HCT116 (cell line): Measurements from ENCODE around the gene TBXAS1. TPM values are rescaled to one million over a fixed set of nuclear protein-coding genes. Genes with fewer than 3 reads are reported as not detected.

Source experiments
- ATAC-seq: fragments of 200-7000 bp; cut with Tn5 transposase; 2 replicates; pipeline ENCODE4 v1.9.1; 2020; ENCODE audit warnings: mild to moderate bottlenecking, moderate library complexity
- BruUV-seq: library from RNA; stranded (reverse); fragments of 400-500 nt; replicated peaks from 2 replicates; lab custom pipeline; 2021; lab: Mats Ljungman, UMichigan
- CTCF ChIA-PET: fragments of 300-600 bp; sonication (Branson Sonifier 250); formaldehyde crosslinking; loops from one replicate; lab custom pipeline; 2021; ENCODE audit warnings: antibody characterized with exemption; lab: Charles Lee
- POLR2A ChIA-PET: fragments of 300-600, 350-600 bp; sonication (Branson Sonifier 250); formaldehyde crosslinking; loops from one replicate; lab custom pipeline; 2021; ENCODE audit warnings: antibody characterized with exemption; lab: Charles Lee
- RAD21 ChIA-PET, 2 experiments: fragments of 300-600 bp; sonication (Branson Sonifier 250); formaldehyde crosslinking; loops; one replicate each; lab custom pipeline; 2023; ENCODE audit warnings: low total read pairs in 2 of 2; ENCODE audit not compliant: uncharacterized antibody in 2 of 2, unreplicated experiment in 2 of 2, low non-redundant PET in 1 of 2; lab: Charles Lee
- DNase-seq: peaks from one replicate; pipeline ENCODE4 v3.0.0-alpha.2; 2010; ENCODE audit warnings: low read depth, low spot score
- H2AFZ ChIP-seq: fragments of 200-600 bp; shearing (Covaris generic), sonication (generic); 2 replicates; pipeline ENCODE4 v1.6.1; 2017; ENCODE audit warnings: low read depth, mixed run types, mixed read lengths, antibody characterized with exemption, low read length; ENCODE audit not compliant: poor library complexity, severe bottlenecking
- H3K27ac ChIP-seq: 2 replicates; pipeline ENCODE4 v1.5.1; 2012; ENCODE audit warnings: low read depth, low read length
- H3K27me3 ChIP-seq: fragments of 200-600 bp; sonication (generic); 2 replicates; pipeline ENCODE4 v1.6.1; 2016; ENCODE audit warnings: mixed run types, low read length, mixed read lengths; ENCODE audit not compliant: insufficient read depth
- H3K36me3 ChIP-seq, 2 experiments: fragments of 200-500 bp in 1 of 2; fragments of 200-600 bp in 1 of 2; sonication (Bioruptor generic) in 1 of 2; sonication (generic) in 1 of 2; 2 replicates each; pipeline versions ENCODE4 v1.5.1 to v1.6.1; 2014 to 2016; ENCODE audit warnings: low read length in 2 of 2, inconsistent platforms in 1 of 2, mixed read lengths in 1 of 2, mixed run types in 1 of 2; ENCODE audit not compliant: insufficient read depth in 2 of 2, control insufficient read depth in 1 of 2
- H3K4me1 ChIP-seq, 2 experiments: fragments of 200-600 bp in 1 of 2; sonication (generic) in 1 of 2; 2 replicates each; pipeline versions ENCODE4 v1.5.1 to v1.6.1; 2012 to 2017; ENCODE audit warnings: low read length in 2 of 2, inconsistent platforms in 1 of 2, mild to moderate bottlenecking in 1 of 2, mixed read lengths in 1 of 2, mixed run types in 1 of 2, moderate library complexity in 1 of 2; ENCODE audit not compliant: insufficient read depth in 2 of 2, control insufficient read depth in 1 of 2
- H3K4me2 ChIP-seq: fragments of 200-600 bp; sonication (generic); 2 replicates; pipeline ENCODE4 v1.6.1; 2017; ENCODE audit warnings: mixed run types, low read length, mixed read lengths
- H3K4me3 ChIP-seq, 2 experiments: fragments of 200-600 bp in 1 of 2; sonication (generic) in 1 of 2; replicated peaks in 1 of 2; 2 replicates each; pipeline ENCODE4 v1.5.1; 2011 to 2016; ENCODE audit warnings: low read length in 2 of 2, control low read depth in 1 of 2, low read depth in 1 of 2, mild to moderate bottlenecking in 1 of 2, mixed read lengths in 1 of 2, mixed run types in 1 of 2
- H3K79me2 ChIP-seq: fragments of 200-600 bp; sonication (generic); 2 replicates; pipeline ENCODE4 v1.6.1; 2017; ENCODE audit warnings: mild to moderate bottlenecking, mixed run types, low read length, moderate library complexity, mixed read lengths; ENCODE audit not compliant: insufficient read depth
- H3K9ac ChIP-seq: fragments of 200-600 bp; sonication (generic); 2 replicates; pipeline ENCODE4 v1.6.1; 2016; ENCODE audit warnings: low read length, mixed read lengths
- H3K9me2 ChIP-seq: fragments of 200-600 bp; sonication (generic), shearing (Covaris generic); 2 replicates; pipeline ENCODE4 v1.6.1; 2017; ENCODE audit warnings: mixed run types, mild to moderate bottlenecking, moderate library complexity; ENCODE audit not compliant: insufficient read depth
- H3K9me3 ChIP-seq, 2 experiments: fragments of 200-500 bp in 1 of 2; fragments of 200-600 bp in 1 of 2; sonication (Bioruptor generic) in 1 of 2; sonication (generic) in 1 of 2; 2 replicates each; pipeline ENCODE4 v1.6.1; 2014 to 2017; ENCODE audit warnings: low read length in 2 of 2, mixed read lengths in 2 of 2, inconsistent platforms in 1 of 2, low read depth in 1 of 2, mild to moderate bottlenecking in 1 of 2, mixed run types in 1 of 2, moderate library complexity in 1 of 2; ENCODE audit not compliant: control insufficient read depth in 1 of 2, insufficient read depth in 1 of 2
- H4K20me1 ChIP-seq: fragments of 200-600 bp; sonication (generic), shearing (Covaris generic); 2 replicates; pipeline ENCODE4 v1.6.1; 2017; ENCODE audit warnings: mixed run types, mild to moderate bottlenecking, moderate library complexity; ENCODE audit not compliant: insufficient read depth
- ATF3 ChIP-seq: IDR thresholded peaks from 2 replicates; pipeline ENCODE4 v1.6.1; 2012
- CBX3 ChIP-seq: IDR thresholded peaks from 2 replicates; pipeline ENCODE4 v1.6.1; 2012; ENCODE audit warnings: low read depth
- CEBPB ChIP-seq: IDR thresholded peaks from 2 replicates; pipeline ENCODE4 v1.6.1; 2012; ENCODE audit warnings: low read depth
- EGR1 ChIP-seq: IDR thresholded peaks from 2 replicates; pipeline ENCODE4 v1.6.1; 2012; ENCODE audit warnings: low read depth
- ELF1 ChIP-seq: IDR thresholded peaks from 2 replicates; pipeline ENCODE4 v1.6.1; 2012; ENCODE audit warnings: low read depth, borderline replicate concordance
- EZH2 ChIP-seq: fragments of 200-600 bp; sonication (generic); IDR thresholded peaks from 2 replicates; pipeline ENCODE4 v1.6.1; 2017; ENCODE audit warnings: antibody characterized with exemption, mixed run types
- EZH2phosphoT487 ChIP-seq: fragments of 200-600 bp; IDR thresholded peaks from 2 replicates; pipeline ENCODE4 v1.6.1; 2018; ENCODE audit warnings: antibody characterized with exemption, borderline replicate concordance
- JUND ChIP-seq: IDR thresholded peaks from 2 replicates; pipeline ENCODE4 v1.6.1; 2012
- POLR2A ChIP-seq: IDR thresholded peaks from 2 replicates; pipeline ENCODE4 v1.7.0; 2011; ENCODE audit warnings: borderline replicate concordance; ENCODE audit not compliant: insufficient read depth, insufficient read length; ENCODE audit errors: extremely low read depth
- RAD21 ChIP-seq: IDR thresholded peaks from 2 replicates; pipeline ENCODE4 v1.6.1; 2012; ENCODE audit warnings: low read depth, mild to moderate bottlenecking
- REST ChIP-seq: IDR thresholded peaks from 2 replicates; pipeline ENCODE4 v1.6.1; 2012; ENCODE audit warnings: low read depth
- SP1 ChIP-seq: IDR thresholded peaks from 2 replicates; pipeline ENCODE4 v1.6.1; 2012; ENCODE audit warnings: low read depth
- SRF ChIP-seq: IDR thresholded peaks from 2 replicates; pipeline ENCODE4 v1.6.1; 2012; ENCODE audit warnings: low read depth
- TCF7L2 ChIP-seq: IDR thresholded peaks from 2 replicates; pipeline ENCODE4 v1.7.0; 2011; ENCODE audit warnings: borderline replicate concordance, inconsistent platforms; ENCODE audit not compliant: insufficient read depth, insufficient read length; ENCODE audit errors: extremely low read depth
- YY1 ChIP-seq: IDR thresholded peaks from 2 replicates; pipeline ENCODE4 v1.6.1; 2011; ENCODE audit warnings: low read length, low read depth, moderate library complexity, mild to moderate bottlenecking; ENCODE audit not compliant: insufficient replicate concordance; ENCODE audit errors: extremely low read depth
- ZFX ChIP-seq: fragments of 450-650 bp; IDR thresholded peaks from 2 replicates; pipeline ENCODE4 v1.6.1; 2017
- ZNF274 ChIP-seq: fragments of 200-500 bp; sonication (Bioruptor generic); IDR thresholded peaks from 2 replicates; pipeline ENCODE4 v1.6.1; 2014; ENCODE audit warnings: mild to moderate bottlenecking, low read depth, low read length, inconsistent platforms
- intact Hi-C: fragments of 100-400 bp; cut with micrococcal nuclease; formaldehyde crosslinking; loops from 2 replicates; pipeline ENCODE4 v1.10.0; 2022
- total RNA-seq: library from RNA; stranded (reverse); gene quantifications from one replicate; pipeline ENCODE4 v1.2.1, GENCODE V29; 2021; ENCODE audit not compliant: unreplicated experiment

The TBXAS1 gene
- total RNA-seq, 1 experiment from 2014 or later: 1.4 TPM

- Histone ChIP-seq H3K27ac (no peak overlapping the region), H3K9me2 (no peaks in the 10 kb centered on the region), H3K9me3 (peaks cover 0 to 9% of the 10 kb centered on the region in 2 experiments; a peak in 1 of 4 replicates), H3K9ac (no peak overlapping the region), H3K27me3 (no peaks in the 10 kb centered on the region), H3K4me1 (peaks cover 6 to 7% of the 10 kb centered on the region in 2 experiments; a peak in 3 of 4 replicates), H3K4me2 (no peak overlapping the region), H3K4me3 (no peak overlapping the region), H3K79me2 (no peaks in the 10 kb centered on the region), H3K36me3 (no peaks in the 10 kb centered on the region), H2AFZ (no peak overlapping the region), H4K20me1 (no peaks in the 10 kb centered on the region)
- RAD21 ChIA-PET: no interaction called here
- no TSS peak for BruUV-seq
- POLR2A ChIA-PET: no interaction called here
- intact Hi-C loops: no loop called here
- CTCF ChIA-PET: no interaction called here
- TF ChIP-seq ATF3 (no peak), POLR2A (no peak), SP1 (no peak), CBX3 (no peak), ZFX (no peak), TCF7L2 (no peak), SRF (no peak), YY1 (no peak), ZNF274 (no peak), CEBPB (no peak), RAD21 (no peak), JUND (no peak), EZH2 (no peak), ELF1 (no peak), REST (no peak), EZH2phosphoT487 (no peak), EGR1 (no peak)
- no peak for DNase-seq
- ATAC-seq: no peak
Observed at GRCh38 chr7:140068033-140068432, 239.0 kb downstream of the TBXAS1 start.
